ENCODE results near the gene NF1.

- TF ChIP-seq CTCF (IDR thresholded peaks at IDR 0.05) (no peak), EZH2 (IDR thresholded peaks at IDR 0.05; ENCODE audit: borderline replicate concordance, insufficient read depth, low read depth, low read length, poor library complexity, severe bottlenecking) (no peak)
Observed at GRCh38 chr17:31401456-31402254, 306.9 kb downstream of the NF1 start.
